GM20000 (cell line): ENCODE results near the gene KCNH4.
A peak's percentile ranks its signal among the peaks of the same experiment; 100 is the strongest.

Experiments
- DNase-seq: peaks from one replicate; pipeline ENCODE4 v3.0.0; 2012; ENCODE audit warnings: low spot score
- CTCF ChIP-seq: IDR thresholded peaks from 2 replicates; pipeline ENCODE4 v1.5.1; 2012; ENCODE audit warnings: mild to moderate bottlenecking, control low read depth; ENCODE audit errors: extremely low read depth, missing control alignments

KCNH4 gene

GRCh38 chr17:42111871-42112551, 68.9 kb downstream of the KCNH4 start:
- no peak for DNase-seq
- TF ChIP-seq CTCF, result no peak

- DNase-seq, result no peak
- TF ChIP-seq CTCF, result no peak
Observed at GRCh38 chr17:42111265-42111636, 69.7 kb downstream of the KCNH4 start.

- no peak for DNase-seq
- TF ChIP-seq CTCF, result no peak
Observed at GRCh38 chr17:42110301-42111264, 70.4 kb downstream of the KCNH4 start.

- DNase-seq, result no peak
- no peak for TF ChIP-seq CTCF
Observed at GRCh38 chr17:42109086-42109485, 71.9 kb downstream of the KCNH4 start.

GRCh38 chr17:42107597-42108576, 73.1 kb downstream of the KCNH4 start:
- DNase-seq, result peak; percentile 97
- no peak for TF ChIP-seq CTCF

- DNase-seq, result no peak
- no peak for TF ChIP-seq CTCF
Observed at GRCh38 chr17:42107124-42107523, 73.8 kb downstream of the KCNH4 start.
